H9 (cell line): ENCODE data around the gene FAAP100. TPM values are rescaled to one million over a fixed set of nuclear protein-coding genes. Genes with fewer than 3 reads are reported as not detected.
A peak's percentile ranks its signal among the peaks of the same experiment; 100 is the strongest.

Experiments used
- DNase-seq: peaks from one replicate; pipeline ENCODE4 v3.0.0-alpha.2; 2017
- H2AFZ ChIP-seq: one replicate; pipeline ENCODE4 v1.6.1; 2013; ENCODE audit warnings: mild to moderate bottlenecking, low read length, control low read depth, moderate library complexity
- H2AK5ac ChIP-seq: 2 replicates; pipeline ENCODE4 v1.6.1; 2013; ENCODE audit warnings: low read length, control low read depth, mixed read lengths; ENCODE audit not compliant: insufficient read length
- H2BK120ac ChIP-seq: one replicate; pipeline ENCODE4 v1.6.1; 2013; ENCODE audit warnings: low read depth, mild to moderate bottlenecking, low read length, control low read depth, inconsistent platforms; ENCODE audit not compliant: poor library complexity, severe bottlenecking
- H2BK12ac ChIP-seq: 2 replicates; pipeline ENCODE4 v1.6.1; 2013; ENCODE audit warnings: low read length, control low read depth, mixed read lengths, low read depth; ENCODE audit not compliant: insufficient read length
- H2BK15ac ChIP-seq: 2 replicates; pipeline ENCODE4 v1.6.1; 2013; ENCODE audit warnings: low read depth, low read length, control low read depth
- H2BK20ac ChIP-seq: one replicate; pipeline ENCODE4 v1.6.1; 2013; ENCODE audit warnings: low read depth, mild to moderate bottlenecking, low read length, control low read depth, inconsistent platforms; ENCODE audit not compliant: poor library complexity, severe bottlenecking
- H2BK5ac ChIP-seq: 2 replicates; pipeline ENCODE4 v1.6.1; 2013; ENCODE audit warnings: low read length, control low read depth, mixed read lengths; ENCODE audit not compliant: insufficient read length
- H3K14ac ChIP-seq: 2 replicates; pipeline ENCODE4 v1.6.1; 2013; ENCODE audit warnings: low read length, control low read depth; ENCODE audit not compliant: insufficient read depth
- H3K18ac ChIP-seq: 2 replicates; pipeline ENCODE4 v1.6.1; 2013; ENCODE audit warnings: low read depth, mild to moderate bottlenecking, mixed read lengths, low read length, control low read depth; ENCODE audit not compliant: insufficient read length
- H3K23ac ChIP-seq: 2 replicates; pipeline ENCODE4 v1.6.1; 2013; ENCODE audit warnings: low read length, control low read depth, mixed read lengths, low read depth; ENCODE audit not compliant: insufficient read length
- H3K23me2 ChIP-seq: 2 replicates; pipeline ENCODE4 v1.6.1; 2013; ENCODE audit warnings: low read depth, mild to moderate bottlenecking, mixed read lengths, low read length, control low read depth; ENCODE audit not compliant: insufficient read length, poor library complexity, severe bottlenecking
- H3K27ac ChIP-seq: 2 replicates; pipeline ENCODE4 v1.5.1; 2013; ENCODE audit warnings: low read length, control low read depth, mixed read lengths, low read depth; ENCODE audit not compliant: insufficient read length
- H3K27me3 ChIP-seq: 2 replicates; pipeline ENCODE4 v1.6.1; 2013; ENCODE audit warnings: low read length, control low read depth, inconsistent platforms; ENCODE audit not compliant: insufficient read depth
- H3K4ac ChIP-seq: 2 replicates; pipeline ENCODE4 v1.6.1; 2013; ENCODE audit warnings: low read depth, mild to moderate bottlenecking, control low read depth, inconsistent platforms, low read length, moderate library complexity
- H3K4me1 ChIP-seq: 2 replicates; pipeline ENCODE4 v1.6.1; 2013; ENCODE audit warnings: low read length, control low read depth, inconsistent platforms; ENCODE audit not compliant: insufficient read depth
- H3K4me2 ChIP-seq: 2 replicates; pipeline ENCODE4 v1.6.1; 2013; ENCODE audit warnings: low read length, control low read depth, mixed read lengths; ENCODE audit not compliant: insufficient read length, insufficient read depth
- H3K56ac ChIP-seq: 2 replicates; pipeline ENCODE4 v1.6.1; 2013; ENCODE audit warnings: low read depth, mild to moderate bottlenecking, mixed read lengths, low read length, control low read depth; ENCODE audit not compliant: insufficient read length
- H3K79me1 ChIP-seq: 2 replicates; pipeline ENCODE4 v1.6.1; 2013; ENCODE audit warnings: low read depth, mild to moderate bottlenecking, moderate library complexity, low read length, control low read depth, inconsistent platforms; ENCODE audit not compliant: insufficient read depth, poor library complexity, severe bottlenecking
- H3K79me2 ChIP-seq: 2 replicates; pipeline ENCODE4 v1.6.1; 2013; ENCODE audit warnings: low read length, control low read depth, inconsistent platforms; ENCODE audit not compliant: insufficient read depth
- H3K9ac ChIP-seq: 2 replicates; pipeline ENCODE4 v1.6.1; 2013; ENCODE audit warnings: low read length, control low read depth, mixed read lengths; ENCODE audit not compliant: insufficient read length; ENCODE audit errors: extremely low read depth
- H3K9me3 ChIP-seq: one replicate; pipeline ENCODE4 v1.6.1; 2013; ENCODE audit warnings: low read depth, low read length, inconsistent platforms; ENCODE audit not compliant: control insufficient read depth
- H3T11ph ChIP-seq: one replicate; pipeline ENCODE4 v1.6.1; 2013; ENCODE audit warnings: mild to moderate bottlenecking, low read length, control low read depth, inconsistent platforms
- H4K20me1 ChIP-seq: one replicate; pipeline ENCODE4 v1.6.1; 2013; ENCODE audit not compliant: control insufficient read depth, insufficient read length, insufficient read depth
- H4K5ac ChIP-seq: 2 replicates; pipeline ENCODE4 v1.6.1; 2013; ENCODE audit warnings: low read depth, mild to moderate bottlenecking, mixed read lengths, low read length, control low read depth; ENCODE audit not compliant: insufficient read length
- H4K8ac ChIP-seq: replicated peaks from 2 replicates; pipeline ENCODE4 v1.6.1; 2013; ENCODE audit warnings: low read length, control low read depth, mixed read lengths, low read depth; ENCODE audit not compliant: insufficient read length
- H4K91ac ChIP-seq: 2 replicates; pipeline ENCODE4 v1.6.1; 2013; ENCODE audit warnings: low read depth, mild to moderate bottlenecking, moderate library complexity, mixed read lengths, low read length, control low read depth; ENCODE audit not compliant: insufficient read length
- H3K27ac Mint-ChIP-seq, 3 experiments: 2 replicates in 2 of 3; 3 replicates in 1 of 3; pipeline ENCODE4 v1.8.0; 2020 to 2021; ENCODE audit warnings: mixed read lengths in 3 of 3, mild to moderate bottlenecking in 1 of 3, moderate library complexity in 1 of 3
- H3K27me3 Mint-ChIP-seq: 2 replicates; pipeline ENCODE4 v1.8.0; 2021; ENCODE audit warnings: low read depth, mild to moderate bottlenecking, moderate library complexity, mixed read lengths
- H3K36me3 Mint-ChIP-seq, 3 experiments: 2 replicates in 2 of 3; 3 replicates in 1 of 3; pipeline ENCODE4 v1.8.0; 2020 to 2021; ENCODE audit warnings: low read depth in 3 of 3, mixed read lengths in 3 of 3; ENCODE audit not compliant: insufficient read depth in 1 of 3
- H3K4me1 Mint-ChIP-seq, 2 experiments: 2 replicates each; pipeline ENCODE4 v1.8.0; 2020; ENCODE audit warnings: mixed read lengths in 2 of 2
- H3K4me3 Mint-ChIP-seq, 2 experiments: 2 replicates in 1 of 2; 3 replicates in 1 of 2; pipeline ENCODE4 v1.8.0; 2020 to 2021; ENCODE audit warnings: mild to moderate bottlenecking in 2 of 2, mixed read lengths in 2 of 2, moderate library complexity in 1 of 2
- H3K9me3 Mint-ChIP-seq, 2 experiments: 2 replicates in 1 of 2; 3 replicates in 1 of 2; pipeline ENCODE4 v1.8.0; 2020; ENCODE audit warnings: mild to moderate bottlenecking in 2 of 2, mixed read lengths in 2 of 2, moderate library complexity in 1 of 2
- CTCF ChIP-seq: fragments of 200-600 bp; sonication (generic); conservative IDR thresholded peaks from 3 replicates; pipeline ENCODE4 v1.8.0; 2021; ENCODE audit warnings: antibody characterized with exemption, mild to moderate bottlenecking
- whole genome bisulfite sequencing: extraction: QIAGEN DNeasy Blood & Tissue Kit; methylation state at CpG from one replicate; pipeline ENCODE4 v1.1.7; 2013; ENCODE audit warnings: missing lambda C conversion rate, low lambda C conversion rate, mixed read lengths; ENCODE audit not compliant: insufficient read length; ENCODE audit errors: extremely low coverage; 5-methylcytosine and 5-hydroxymethylcytosine counted together
- total RNA-seq: library from RNA; stranded (reverse); gene quantifications from 2 replicates; pipeline ENCODE4 v1.2.1, GENCODE V29; 2021

The FAAP100 gene
- total RNA-seq, 1 experiment from 2014 or later: 54.0 TPM

- no peak overlapping the region for H2BK20ac ChIP-seq
- H3K23me2 ChIP-seq: peaks cover 17% of the 10 kb centered on the region
- no peak overlapping the region for H3K56ac ChIP-seq
- H4K5ac ChIP-seq: no peak overlapping the region
- H4K8ac ChIP-seq: no peak overlapping the region
- H2BK5ac ChIP-seq: no peak overlapping the region
- H3K9ac ChIP-seq: no peak overlapping the region
- no peak overlapping the region for H3K14ac ChIP-seq
- H3K27me3 ChIP-seq: no peaks in the 10 kb centered on the region; the same call in 1 of the 2 replicates
- Mint-ChIP-seq H3K27me3 (peaks cover 59% of the 10 kb centered on the region), H3K9me3 (no peaks in the 10 kb centered on the region), H3K4me1 (peaks cover 9 to 18% of the 10 kb centered on the region in 2 experiments), H3K4me3 (peak overlapping the region in 1 of 2 experiments; percentile 56; a peak in 2 of 5 replicates), H3K27ac (no peak overlapping the region), H3K36me3 (no peaks in the 10 kb centered on the region)
- no peaks in the 10 kb centered on the region for H4K20me1 ChIP-seq
- no peak overlapping the region for H2AK5ac ChIP-seq
- peak overlapping the region; percentile 3 for H3K4me2 ChIP-seq
- no peak overlapping the region for H4K91ac ChIP-seq
- H3K79me1 ChIP-seq: no peaks in the 10 kb centered on the region
- H3T11ph ChIP-seq: no peak overlapping the region
- H2AFZ ChIP-seq: no peak overlapping the region
- no peak overlapping the region for H3K18ac ChIP-seq
- H3K79me2 ChIP-seq: no peaks in the 10 kb centered on the region
- no peak overlapping the region for H3K27ac ChIP-seq
- TF ChIP-seq CTCF: peak; percentile 64
- no peak overlapping the region for H2BK12ac ChIP-seq
- H3K23ac ChIP-seq: no peak overlapping the region
- no peak overlapping the region for H3K4ac ChIP-seq
- no peak overlapping the region for H2BK15ac ChIP-seq
- no CpG with 5 or more reads among the region's 26 CpGs for WGBS
- no peak overlapping the region for H2BK120ac ChIP-seq
- peaks cover 4% of the 10 kb centered on the region; the same call in 1 of the 2 replicates for H3K4me1 ChIP-seq
- no peaks in the 10 kb centered on the region for H3K9me3 ChIP-seq
- DNase-seq: peak; percentile 89
Observed at GRCh38 chr17:81522491-81523401, 29.4 kb downstream of the FAAP100 start.
